ENCODE results near the gene TRIM47.

TRIM47 gene

GRCh38 chr17:75893305-75894048 is 15.1 kb upstream of the TRIM47 start:
- TF ChIP-seq CEBPB (IDR thresholded peaks at IDR 0.05) (no peak), TCF12 (IDR thresholded peaks at IDR 0.05; ENCODE audit: low read depth) (no peak), USF1 (IDR thresholded peaks at IDR 0.05) (no peak), TAF1 (IDR thresholded peaks at IDR 0.05; ENCODE audit: low read depth) (no peak), EP300 (IDR thresholded peaks at IDR 0.05; ENCODE audit: borderline replicate concordance) (no peak), REST (IDR thresholded peaks at IDR 0.05; ENCODE audit: low read depth) (no peak), CREB1 (IDR thresholded peaks at IDR 0.05; ENCODE audit: low read depth) (no peak), NFIC (IDR thresholded peaks at IDR 0.05) (no peak), RAD21 (IDR thresholded peaks at IDR 0.05; ENCODE audit: low read depth) (no peak), MAX (IDR thresholded peaks at IDR 0.05) (no peak), ZBTB7A (IDR thresholded peaks at IDR 0.05; ENCODE audit: low read depth) (no peak), YY1 (IDR thresholded peaks at IDR 0.05; ENCODE audit: low read depth) (no peak), FOXM1 (IDR thresholded peaks at IDR 0.05; ENCODE audit: borderline replicate concordance, low read depth) (no peak), EGR1 (IDR thresholded peaks at IDR 0.05) (no peak)

- TF ChIP-seq TCF12 (IDR thresholded peaks at IDR 0.05; ENCODE audit: low read depth) (no peak), TAF1 (IDR thresholded peaks at IDR 0.05; ENCODE audit: low read depth) (no peak), ZBTB7A (IDR thresholded peaks at IDR 0.05; ENCODE audit: low read depth) (0 out of 2 replicates have a peak, but pooled peaks have one; percentile 2), USF1 (IDR thresholded peaks at IDR 0.05) (no peak)
Observed at GRCh38 chr17:75892556-75893224, 14.3 kb upstream of the TRIM47 start.

GRCh38 chr17:75891605-75892555 is 13.5 kb upstream of the TRIM47 start:
- TF ChIP-seq USF1 (IDR thresholded peaks at IDR 0.05) = no peak
- TF ChIP-seq TAF1 (IDR thresholded peaks at IDR 0.05; ENCODE audit: low read depth) = no peak
- no peak for TF ChIP-seq CREB1 (IDR thresholded peaks at IDR 0.05; ENCODE audit: low read depth)
- TF ChIP-seq EP300 (IDR thresholded peaks at IDR 0.05; ENCODE audit: borderline replicate concordance) = no peak
- no peak for TF ChIP-seq FOXM1 (IDR thresholded peaks at IDR 0.05; ENCODE audit: borderline replicate concordance, low read depth)
- no peak for TF ChIP-seq CEBPB (IDR thresholded peaks at IDR 0.05)
- no peak for TF ChIP-seq RAD21 (IDR thresholded peaks at IDR 0.05; ENCODE audit: low read depth)
- TF ChIP-seq TEAD4 (IDR thresholded peaks at IDR 0.05) = no peak
- TF ChIP-seq MAX (IDR thresholded peaks at IDR 0.05) = no peak
- TF ChIP-seq NFIC (IDR thresholded peaks at IDR 0.05) = no peak
- TF ChIP-seq EGR1 (IDR thresholded peaks at IDR 0.05) = no peak
- no peak for TF ChIP-seq ZBTB7A (IDR thresholded peaks at IDR 0.05; ENCODE audit: low read depth)
- no peak for TF ChIP-seq TCF12 (IDR thresholded peaks at IDR 0.05; ENCODE audit: low read depth)
- TF ChIP-seq REST (IDR thresholded peaks at IDR 0.05; ENCODE audit: low read depth) = no peak

- TF ChIP-seq FOXM1 (IDR thresholded peaks at IDR 0.05; ENCODE audit: borderline replicate concordance, low read depth) = no peak
- TF ChIP-seq EGR1 (IDR thresholded peaks at IDR 0.05) = no peak
- TF ChIP-seq YY1 (IDR thresholded peaks at IDR 0.05; ENCODE audit: low read depth) = no peak
- no peak for TF ChIP-seq ZBTB7A (IDR thresholded peaks at IDR 0.05; ENCODE audit: low read depth)
- no peak for TF ChIP-seq TCF12 (IDR thresholded peaks at IDR 0.05; ENCODE audit: low read depth)
- no peak for TF ChIP-seq TEAD4 (IDR thresholded peaks at IDR 0.05)
- TF ChIP-seq MAX (IDR thresholded peaks at IDR 0.05) = no peak
- TF ChIP-seq USF1 (IDR thresholded peaks at IDR 0.05) = no peak
- no peak for TF ChIP-seq NFIC (IDR thresholded peaks at IDR 0.05)
- TF ChIP-seq RAD21 (IDR thresholded peaks at IDR 0.05; ENCODE audit: low read depth) = no peak
- no peak for TF ChIP-seq TAF1 (IDR thresholded peaks at IDR 0.05; ENCODE audit: low read depth)
- no peak for TF ChIP-seq EP300 (IDR thresholded peaks at IDR 0.05; ENCODE audit: borderline replicate concordance)
- TF ChIP-seq CEBPB (IDR thresholded peaks at IDR 0.05) = no peak
- no peak for TF ChIP-seq REST (IDR thresholded peaks at IDR 0.05; ENCODE audit: low read depth)
Observed at GRCh38 chr17:75891022-75891604, 12.7 kb upstream of the TRIM47 start.

Data from Ishikawa (cell line).